HCT116 (cell line): ENCODE measurements around the gene CXCL11. TPM values are rescaled to one million over a fixed set of nuclear protein-coding genes. Genes with fewer than 3 reads are reported as not detected.

Experiments
- ATAC-seq: fragments of 200-7000 bp; cut with Tn5 transposase; 2 replicates; pipeline ENCODE4 v1.9.1; 2020; ENCODE audit warnings: mild to moderate bottlenecking, moderate library complexity
- BruUV-seq: library from RNA; stranded (reverse); fragments of 400-500 nt; replicated peaks from 2 replicates; lab custom pipeline; 2021; lab: Mats Ljungman, UMichigan
- CTCF ChIA-PET: fragments of 300-600 bp; sonication (Branson Sonifier 250); formaldehyde crosslinking; loops from one replicate; lab custom pipeline; 2021; ENCODE audit warnings: antibody characterized with exemption; lab: Charles Lee
- POLR2A ChIA-PET: fragments of 300-600, 350-600 bp; sonication (Branson Sonifier 250); formaldehyde crosslinking; loops from one replicate; lab custom pipeline; 2021; ENCODE audit warnings: antibody characterized with exemption; lab: Charles Lee
- RAD21 ChIA-PET, 2 experiments: fragments of 300-600 bp; sonication (Branson Sonifier 250); formaldehyde crosslinking; loops; one replicate each; lab custom pipeline; 2023; ENCODE audit warnings: low total read pairs in 2 of 2; ENCODE audit not compliant: uncharacterized antibody in 2 of 2, unreplicated experiment in 2 of 2, low non-redundant PET in 1 of 2; lab: Charles Lee
- DNase-seq: peaks from one replicate; pipeline ENCODE4 v3.0.0-alpha.2; 2010; ENCODE audit warnings: low read depth, low spot score
- H2AFZ ChIP-seq: fragments of 200-600 bp; shearing (Covaris generic), sonication (generic); 2 replicates; pipeline ENCODE4 v1.6.1; 2017; ENCODE audit warnings: low read depth, mixed run types, mixed read lengths, antibody characterized with exemption, low read length; ENCODE audit not compliant: poor library complexity, severe bottlenecking
- H3K27ac ChIP-seq: 2 replicates; pipeline ENCODE4 v1.5.1; 2012; ENCODE audit warnings: low read depth, low read length
- H3K27me3 ChIP-seq: fragments of 200-600 bp; sonication (generic); 2 replicates; pipeline ENCODE4 v1.6.1; 2016; ENCODE audit warnings: mixed run types, low read length, mixed read lengths; ENCODE audit not compliant: insufficient read depth
- H3K36me3 ChIP-seq, 2 experiments: fragments of 200-500 bp in 1 of 2; fragments of 200-600 bp in 1 of 2; sonication (Bioruptor generic) in 1 of 2; sonication (generic) in 1 of 2; 2 replicates each; pipeline versions ENCODE4 v1.5.1 to v1.6.1; 2014 to 2016; ENCODE audit warnings: low read length in 2 of 2, inconsistent platforms in 1 of 2, mixed read lengths in 1 of 2, mixed run types in 1 of 2; ENCODE audit not compliant: insufficient read depth in 2 of 2, control insufficient read depth in 1 of 2
- H3K4me1 ChIP-seq, 2 experiments: fragments of 200-600 bp in 1 of 2; sonication (generic) in 1 of 2; 2 replicates each; pipeline versions ENCODE4 v1.5.1 to v1.6.1; 2012 to 2017; ENCODE audit warnings: low read length in 2 of 2, inconsistent platforms in 1 of 2, mild to moderate bottlenecking in 1 of 2, mixed read lengths in 1 of 2, mixed run types in 1 of 2, moderate library complexity in 1 of 2; ENCODE audit not compliant: insufficient read depth in 2 of 2, control insufficient read depth in 1 of 2
- H3K4me2 ChIP-seq: fragments of 200-600 bp; sonication (generic); 2 replicates; pipeline ENCODE4 v1.6.1; 2017; ENCODE audit warnings: mixed run types, low read length, mixed read lengths
- H3K4me3 ChIP-seq, 2 experiments: fragments of 200-600 bp in 1 of 2; sonication (generic) in 1 of 2; replicated peaks in 1 of 2; 2 replicates each; pipeline ENCODE4 v1.5.1; 2011 to 2016; ENCODE audit warnings: low read length in 2 of 2, control low read depth in 1 of 2, low read depth in 1 of 2, mild to moderate bottlenecking in 1 of 2, mixed read lengths in 1 of 2, mixed run types in 1 of 2
- H3K79me2 ChIP-seq: fragments of 200-600 bp; sonication (generic); 2 replicates; pipeline ENCODE4 v1.6.1; 2017; ENCODE audit warnings: mild to moderate bottlenecking, mixed run types, low read length, moderate library complexity, mixed read lengths; ENCODE audit not compliant: insufficient read depth
- H3K9ac ChIP-seq: fragments of 200-600 bp; sonication (generic); 2 replicates; pipeline ENCODE4 v1.6.1; 2016; ENCODE audit warnings: low read length, mixed read lengths
- H3K9me2 ChIP-seq: fragments of 200-600 bp; sonication (generic), shearing (Covaris generic); 2 replicates; pipeline ENCODE4 v1.6.1; 2017; ENCODE audit warnings: mixed run types, mild to moderate bottlenecking, moderate library complexity; ENCODE audit not compliant: insufficient read depth
- H3K9me3 ChIP-seq, 2 experiments: fragments of 200-500 bp in 1 of 2; fragments of 200-600 bp in 1 of 2; sonication (Bioruptor generic) in 1 of 2; sonication (generic) in 1 of 2; 2 replicates each; pipeline ENCODE4 v1.6.1; 2014 to 2017; ENCODE audit warnings: low read length in 2 of 2, mixed read lengths in 2 of 2, inconsistent platforms in 1 of 2, low read depth in 1 of 2, mild to moderate bottlenecking in 1 of 2, mixed run types in 1 of 2, moderate library complexity in 1 of 2; ENCODE audit not compliant: control insufficient read depth in 1 of 2, insufficient read depth in 1 of 2
- H4K20me1 ChIP-seq: fragments of 200-600 bp; sonication (generic), shearing (Covaris generic); 2 replicates; pipeline ENCODE4 v1.6.1; 2017; ENCODE audit warnings: mixed run types, mild to moderate bottlenecking, moderate library complexity; ENCODE audit not compliant: insufficient read depth
- CBX3 ChIP-seq: IDR thresholded peaks from 2 replicates; pipeline ENCODE4 v1.6.1; 2012; ENCODE audit warnings: low read depth
- CEBPB ChIP-seq: IDR thresholded peaks from 2 replicates; pipeline ENCODE4 v1.6.1; 2012; ENCODE audit warnings: low read depth
- EGR1 ChIP-seq: IDR thresholded peaks from 2 replicates; pipeline ENCODE4 v1.6.1; 2012; ENCODE audit warnings: low read depth
- EZH2phosphoT487 ChIP-seq: fragments of 200-600 bp; IDR thresholded peaks from 2 replicates; pipeline ENCODE4 v1.6.1; 2018; ENCODE audit warnings: antibody characterized with exemption, borderline replicate concordance
- FOSL1 ChIP-seq: IDR thresholded peaks from 2 replicates; pipeline ENCODE4 v1.6.1; 2012; ENCODE audit warnings: low read depth
- SIN3A ChIP-seq: IDR thresholded peaks from 2 replicates; pipeline ENCODE4 v1.6.1; 2012; ENCODE audit warnings: low read depth
- SP1 ChIP-seq: IDR thresholded peaks from 2 replicates; pipeline ENCODE4 v1.6.1; 2012; ENCODE audit warnings: low read depth
- SRF ChIP-seq: IDR thresholded peaks from 2 replicates; pipeline ENCODE4 v1.6.1; 2012; ENCODE audit warnings: low read depth
- TCF7L2 ChIP-seq: IDR thresholded peaks from 2 replicates; pipeline ENCODE4 v1.7.0; 2011; ENCODE audit warnings: borderline replicate concordance, inconsistent platforms; ENCODE audit not compliant: insufficient read depth, insufficient read length; ENCODE audit errors: extremely low read depth
- ZFX ChIP-seq: fragments of 450-650 bp; IDR thresholded peaks from 2 replicates; pipeline ENCODE4 v1.6.1; 2017
- ZNF274 ChIP-seq: fragments of 200-500 bp; sonication (Bioruptor generic); IDR thresholded peaks from 2 replicates; pipeline ENCODE4 v1.6.1; 2014; ENCODE audit warnings: mild to moderate bottlenecking, low read depth, low read length, inconsistent platforms
- intact Hi-C: fragments of 100-400 bp; cut with micrococcal nuclease; formaldehyde crosslinking; loops from 2 replicates; pipeline ENCODE4 v1.10.0; 2022
- total RNA-seq: library from RNA; stranded (reverse); gene quantifications from one replicate; pipeline ENCODE4 v1.2.1, GENCODE V29; 2021; ENCODE audit not compliant: unreplicated experiment
- TF ChIP-seq, protein P1 (sequence below): IDR thresholded peaks from 2 replicates; pipeline ENCODE4 v1.6.1; 2012
- TF ChIP-seq, protein P2 (sequence below): IDR thresholded peaks from 2 replicates; pipeline ENCODE4 v1.6.1; 2011; ENCODE audit warnings: mild to moderate bottlenecking, low read length, moderate library complexity; ENCODE audit not compliant: insufficient replicate concordance; ENCODE audit errors: extremely low read depth

CXCL11 gene
- total RNA-seq, 1 experiment from 2014 or later = not detected

DNA sequence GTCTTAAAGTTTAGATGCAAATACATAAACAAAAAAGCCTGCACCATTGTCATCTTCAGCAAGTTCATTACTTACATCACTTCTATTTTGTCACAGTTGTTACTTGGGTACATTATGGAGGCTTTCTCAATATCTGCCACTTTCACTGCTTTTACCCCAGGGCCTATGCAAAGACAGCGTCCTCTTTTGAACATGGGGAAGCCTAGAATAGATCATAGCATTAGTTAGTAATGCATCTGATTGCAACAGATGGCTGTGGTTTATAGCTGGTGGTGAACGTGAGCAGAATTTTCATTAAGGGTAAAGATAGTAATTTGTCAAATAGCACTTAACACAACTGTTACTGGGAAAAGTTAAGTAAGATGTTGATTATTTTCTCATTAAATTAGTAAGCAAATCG lies 729 bp downstream of the CXCL11 start:
- intact Hi-C loops = no loop called here
- no peaks in the 10 kb centered on the region for H3K79me2 ChIP-seq
- TF ChIP-seq ZNF274 (no peak), CEBPB (no peak), ZFX (no peak), SRF (no peak), CBX3 (no peak), SIN3A (no peak), TCF7L2 (no peak), EGR1 (no peak), FOSL1 (no peak), SP1 (no peak), EZH2phosphoT487 (no peak)
- TF ChIP-seq, protein P1, sequence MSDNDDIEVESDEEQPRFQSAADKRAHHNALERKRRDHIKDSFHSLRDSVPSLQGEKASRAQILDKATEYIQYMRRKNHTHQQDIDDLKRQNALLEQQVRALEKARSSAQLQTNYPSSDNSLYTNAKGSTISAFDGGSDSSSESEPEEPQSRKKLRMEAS = no peak
- TF ChIP-seq, protein P2, sequence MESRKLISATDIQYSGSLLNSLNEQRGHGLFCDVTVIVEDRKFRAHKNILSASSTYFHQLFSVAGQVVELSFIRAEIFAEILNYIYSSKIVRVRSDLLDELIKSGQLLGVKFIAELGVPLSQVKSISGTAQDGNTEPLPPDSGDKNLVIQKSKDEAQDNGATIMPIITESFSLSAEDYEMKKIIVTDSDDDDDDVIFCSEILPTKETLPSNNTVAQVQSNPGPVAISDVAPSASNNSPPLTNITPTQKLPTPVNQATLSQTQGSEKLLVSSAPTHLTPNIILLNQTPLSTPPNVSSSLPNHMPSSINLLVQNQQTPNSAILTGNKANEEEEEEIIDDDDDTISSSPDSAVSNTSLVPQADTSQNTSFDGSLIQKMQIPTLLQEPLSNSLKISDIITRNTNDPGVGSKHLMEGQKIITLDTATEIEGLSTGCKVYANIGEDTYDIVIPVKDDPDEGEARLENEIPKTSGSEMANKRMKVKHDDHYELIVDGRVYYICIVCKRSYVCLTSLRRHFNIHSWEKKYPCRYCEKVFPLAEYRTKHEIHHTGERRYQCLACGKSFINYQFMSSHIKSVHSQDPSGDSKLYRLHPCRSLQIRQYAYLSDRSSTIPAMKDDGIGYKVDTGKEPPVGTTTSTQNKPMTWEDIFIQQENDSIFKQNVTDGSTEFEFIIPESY = no peak
- TF ChIP-seq, all 23 proteins: peak for 0
- Histone ChIP-seq H3K9ac (no peak overlapping the region), H2AFZ (no peak overlapping the region), H3K4me1 (no peaks in the 10 kb centered on the region), H3K9me2 (no peaks in the 10 kb centered on the region; the same call in 1 of the 2 replicates), H3K4me3 (no peak overlapping the region), H3K27me3 (no peaks in the 10 kb centered on the region), H3K36me3 (no peaks in the 10 kb centered on the region), H3K9me3 (no peaks in the 10 kb centered on the region), H4K20me1 (no peaks in the 10 kb centered on the region), H3K4me2 (no peak overlapping the region), H3K27ac (no peak overlapping the region)
- CTCF ChIA-PET = no interaction called here
- DNase-seq (no peak), ATAC-seq (no peak)
- POLR2A ChIA-PET = no interaction called here
- RAD21 ChIA-PET = no interaction called here
- no TSS peak for BruUV-seq
